ENCODE measurements around the gene GAB4. TPM values are rescaled to one million over a fixed set of nuclear protein-coding genes. Genes with fewer than 3 reads are reported as not detected.

Gene GAB4
- not detected for total RNA-seq

DNA sequence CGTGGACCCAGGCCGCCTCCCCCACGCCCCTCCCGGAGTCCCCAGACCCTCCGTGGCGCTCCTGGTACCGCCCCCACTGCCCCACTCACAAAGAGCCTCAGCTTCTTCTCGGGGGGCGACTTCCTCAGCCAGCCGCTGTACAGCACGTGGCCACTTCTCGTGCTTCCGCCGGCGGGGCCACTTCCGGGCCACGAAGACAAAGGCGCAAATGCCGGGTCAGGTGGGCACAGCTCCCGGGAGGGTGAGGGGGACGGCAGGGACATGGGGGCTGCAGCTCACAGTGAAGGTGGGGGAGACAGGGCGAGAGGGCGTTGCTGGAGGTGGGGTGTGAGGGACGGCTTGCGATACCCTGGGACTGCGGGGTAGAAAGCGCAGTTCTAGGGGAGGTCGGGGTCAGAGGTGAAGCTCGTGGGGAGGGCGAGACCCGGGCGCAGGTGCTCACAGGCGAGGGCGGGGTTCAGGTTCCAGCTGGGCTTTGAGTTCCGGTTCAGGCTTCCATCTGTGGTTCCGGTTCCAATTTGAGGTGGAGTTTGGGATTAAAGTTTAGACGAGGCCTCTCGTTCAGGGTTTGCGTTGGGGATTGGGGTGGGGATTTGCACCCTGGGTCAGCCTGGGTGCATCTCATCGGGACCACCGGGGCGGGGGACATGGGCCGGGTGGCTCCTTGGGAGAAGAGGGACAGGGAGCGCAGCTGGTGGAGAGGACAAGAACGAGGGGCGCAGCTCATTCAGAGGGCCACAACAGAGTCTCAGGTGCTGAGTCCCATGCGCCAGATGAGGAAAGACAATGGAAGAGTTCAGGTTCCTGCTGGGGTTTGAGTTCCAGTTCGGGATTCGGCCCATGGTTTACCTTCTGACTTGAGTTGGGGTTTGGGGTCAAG is at the start of gene GAB4:
TSS of gene GAB4 (minus strand) at position 371 of the 880 bp plus-strand sequence. CDS start at position 263, 108 bp downstream.
- Histone ChIP-seq H3K36me3 (no peaks in the 10 kb centered on the region), H3K27ac (no peak within 1 kb of the TSS), H3K4me3 (no peak within 1 kb of the TSS), H3K9me3 (no peaks in the 10 kb centered on the region), H3K4me1 (no peaks in the 10 kb centered on the region), H3K27me3 (no peaks in the 10 kb centered on the region)
- TF ChIP-seq POLR2AphosphoS5 (IDR thresholded peaks at IDR 0.05; ENCODE audit: insufficient read depth in 1 of 2, low read depth in 1 of 2) (no peak), POLR2A (IDR thresholded peaks at IDR 0.05) (no peak)
- TF ChIP-seq, protein P1, sequence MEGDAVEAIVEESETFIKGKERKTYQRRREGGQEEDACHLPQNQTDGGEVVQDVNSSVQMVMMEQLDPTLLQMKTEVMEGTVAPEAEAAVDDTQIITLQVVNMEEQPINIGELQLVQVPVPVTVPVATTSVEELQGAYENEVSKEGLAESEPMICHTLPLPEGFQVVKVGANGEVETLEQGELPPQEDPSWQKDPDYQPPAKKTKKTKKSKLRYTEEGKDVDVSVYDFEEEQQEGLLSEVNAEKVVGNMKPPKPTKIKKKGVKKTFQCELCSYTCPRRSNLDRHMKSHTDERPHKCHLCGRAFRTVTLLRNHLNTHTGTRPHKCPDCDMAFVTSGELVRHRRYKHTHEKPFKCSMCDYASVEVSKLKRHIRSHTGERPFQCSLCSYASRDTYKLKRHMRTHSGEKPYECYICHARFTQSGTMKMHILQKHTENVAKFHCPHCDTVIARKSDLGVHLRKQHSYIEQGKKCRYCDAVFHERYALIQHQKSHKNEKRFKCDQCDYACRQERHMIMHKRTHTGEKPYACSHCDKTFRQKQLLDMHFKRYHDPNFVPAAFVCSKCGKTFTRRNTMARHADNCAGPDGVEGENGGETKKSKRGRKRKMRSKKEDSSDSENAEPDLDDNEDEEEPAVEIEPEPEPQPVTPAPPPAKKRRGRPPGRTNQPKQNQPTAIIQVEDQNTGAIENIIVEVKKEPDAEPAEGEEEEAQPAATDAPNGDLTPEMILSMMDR (IDR thresholded peaks at IDR 0.05), result no peak
- no peak for DNase-seq (ENCODE audit: extremely low spot score in 2 of 2)
- intact Hi-C loops (cut with DNase I), result no loop called here

- Histone ChIP-seq H3K27ac (no peak overlapping the region), H3K4me3 (no peak overlapping the region), H3K27me3 (no peaks in the 10 kb centered on the region), H3K36me3 (no peaks in the 10 kb centered on the region), H3K9me3 (no peaks in the 10 kb centered on the region), H3K4me1 (no peaks in the 10 kb centered on the region)
- DNase-seq (ENCODE audit: extremely low spot score in 2 of 2), result no peak
- TF ChIP-seq POLR2A (IDR thresholded peaks at IDR 0.05), result no peak
- TF ChIP-seq, protein P1 (IDR thresholded peaks at IDR 0.05), result no peak
- no peak for TF ChIP-seq POLR2AphosphoS5 (IDR thresholded peaks at IDR 0.05; ENCODE audit: insufficient read depth in 1 of 2, low read depth in 1 of 2)
- intact Hi-C loops (cut with DNase I), result no loop called here
These were observed 48.8 kb upstream of the GAB4 start for GRCh38 chr22:17056807-17057206.

GRCh38 chr22:17056058-17056457 is 48.0 kb upstream of the GAB4 start:
- DNase-seq (ENCODE audit: extremely low spot score in 2 of 2), result no peak
- intact Hi-C loops (cut with DNase I), result no loop called here
- TF ChIP-seq, protein P1 (IDR thresholded peaks at IDR 0.05), result no peak
- TF ChIP-seq POLR2A (IDR thresholded peaks at IDR 0.05) (no peak), POLR2AphosphoS5 (IDR thresholded peaks at IDR 0.05; ENCODE audit: insufficient read depth in 1 of 2, low read depth in 1 of 2) (no peak)
- Histone ChIP-seq H3K27ac (no peak overlapping the region), H3K36me3 (no peaks in the 10 kb centered on the region), H3K4me3 (no peak overlapping the region), H3K27me3 (no peaks in the 10 kb centered on the region), H3K9me3 (no peaks in the 10 kb centered on the region), H3K4me1 (no peaks in the 10 kb centered on the region)

- Histone ChIP-seq H3K4me1 (no peaks in the 10 kb centered on the region), H3K27ac (no peak overlapping the region), H3K36me3 (no peaks in the 10 kb centered on the region), H3K4me3 (no peak overlapping the region), H3K27me3 (no peaks in the 10 kb centered on the region), H3K9me3 (no peaks in the 10 kb centered on the region)
- TF ChIP-seq, protein P1 (IDR thresholded peaks at IDR 0.05), result no peak
- TF ChIP-seq POLR2A (IDR thresholded peaks at IDR 0.05) (no peak), POLR2AphosphoS5 (IDR thresholded peaks at IDR 0.05; ENCODE audit: insufficient read depth in 1 of 2, low read depth in 1 of 2) (no peak)
- intact Hi-C loops (cut with DNase I), result no loop called here
- DNase-seq (ENCODE audit: extremely low spot score in 2 of 2), result no peak
These were observed 39.6 kb upstream of the GAB4 start for GRCh38 chr22:17047656-17048055.

Measured in vagina (tissue), 2 donors.